Neural progenitor cell (in vitro differentiated cells): ENCODE results near the gene AREL1.

ENCODE experiments used
- CTCF ChIP-seq: fragments of 200-600 bp; sonication (generic); IDR thresholded peaks from 2 replicates; pipeline ENCODE4 v1.5.1; 2017; ENCODE audit warnings: antibody characterized with exemption, mild to moderate bottlenecking
- EZH2 ChIP-seq: fragments of 200-600 bp; sonication (generic); IDR thresholded peaks from 2 replicates; pipeline ENCODE4 v1.6.1; 2017; ENCODE audit warnings: antibody characterized with exemption, mild to moderate bottlenecking, moderate library complexity

- TF ChIP-seq CTCF (no peak), EZH2 (no peak)
Measured at GRCh38 chr14:74698465-74698864, 14.4 kb downstream of the AREL1 start.
